Breast epithelium (tissue), 4 donors: Measurements from ENCODE around the gene CDK3. TPM values are rescaled to one million over a fixed set of nuclear protein-coding genes. Genes with fewer than 3 reads are reported as not detected.
"Not testable (repeated sequence)": the region's sequence is repeated elsewhere in the genome, so short reads cannot be mapped to it uniquely, and the experiment has no call there.

Source experiments
- DNase-seq, 2 donors: peaks; one replicate each; pipeline ENCODE4 v3.0.0-alpha.2; 2019; ENCODE audit warnings: low spot score in 2 of 2
- H3K27ac ChIP-seq, 2 donors: fragments of 200-600 bp; sonication (generic) in 1 of 2; one replicate each; pipeline ENCODE4 v1.5.1; 2016 to 2019; ENCODE audit warnings: mild to moderate bottlenecking in 1 of 2
- H3K27me3 ChIP-seq, 2 donors: fragments of 200-600 bp; sonication (generic) in 1 of 2; one replicate each; pipeline versions ENCODE4 v1.5.1 to v1.6.0; 2017 to 2019; ENCODE audit warnings: control low read depth in 1 of 2, mild to moderate bottlenecking in 1 of 2
- H3K36me3 ChIP-seq: fragments of 200-600 bp; one replicate; pipeline ENCODE4 v1.5.1; 2019
- H3K4me1 ChIP-seq, 2 donors: fragments of 200-600 bp; sonication (generic); one replicate each; pipeline ENCODE4 v1.5.1; 2016 to 2019; ENCODE audit warnings: control low read depth in 1 of 2
- H3K4me3 ChIP-seq, 3 donors: fragments of 200-600 bp; sonication (generic); 1 replicate in 2 of 3; 2 replicates in 1 of 3; pipeline ENCODE4 v1.5.1; 2016 to 2019; ENCODE audit warnings: mild to moderate bottlenecking in 3 of 3, moderate library complexity in 2 of 3
- H3K9me3 ChIP-seq, 2 donors: fragments of 200-600 bp; sonication (generic) in 1 of 2; one replicate each; pipeline ENCODE4 v1.5.1; 2016 to 2019; ENCODE audit warnings: control low read depth in 1 of 2
- POLR2A ChIP-seq: fragments of 450-650 bp; IDR thresholded peaks from one replicate; pipeline ENCODE4 v1.6.1; 2016; ENCODE audit warnings: antibody characterized with exemption, mild to moderate bottlenecking, moderate library complexity
- POLR2AphosphoS5 ChIP-seq, 3 donors: sonication (generic); formaldehyde crosslinking; IDR thresholded peaks; one replicate each; pipeline ENCODE4 v1.6.1; 2017; ENCODE audit warnings: antibody characterized with exemption in 3 of 3
- intact Hi-C: fragments of 100-400 bp; cut with DNase I; formaldehyde crosslinking; loops from one replicate; pipeline ENCODE4 v1.15.1; 2023; ENCODE audit warnings: low total_unique reads
- total RNA-seq, 3 donors: library from RNA; depleted of rRNA; stranded (reverse); fragments of >200 nt; gene quantifications; one replicate each; pipeline ENCODE4 v1.1.0, GENCODE V29; 2016
- TF ChIP-seq, protein P1 (sequence below), 3 donors: fragments of 450-650 bp; IDR thresholded peaks; one replicate each; pipeline ENCODE4 v1.5.1; 2016 to 2017; ENCODE audit warnings: antibody characterized with exemption in 3 of 3, mild to moderate bottlenecking in 3 of 3, moderate library complexity in 3 of 3

Gene CDK3
- total RNA-seq, 3 donors from 2014 or later, result 6.6 to 13.0 (median 9.5) TPM

DNA sequence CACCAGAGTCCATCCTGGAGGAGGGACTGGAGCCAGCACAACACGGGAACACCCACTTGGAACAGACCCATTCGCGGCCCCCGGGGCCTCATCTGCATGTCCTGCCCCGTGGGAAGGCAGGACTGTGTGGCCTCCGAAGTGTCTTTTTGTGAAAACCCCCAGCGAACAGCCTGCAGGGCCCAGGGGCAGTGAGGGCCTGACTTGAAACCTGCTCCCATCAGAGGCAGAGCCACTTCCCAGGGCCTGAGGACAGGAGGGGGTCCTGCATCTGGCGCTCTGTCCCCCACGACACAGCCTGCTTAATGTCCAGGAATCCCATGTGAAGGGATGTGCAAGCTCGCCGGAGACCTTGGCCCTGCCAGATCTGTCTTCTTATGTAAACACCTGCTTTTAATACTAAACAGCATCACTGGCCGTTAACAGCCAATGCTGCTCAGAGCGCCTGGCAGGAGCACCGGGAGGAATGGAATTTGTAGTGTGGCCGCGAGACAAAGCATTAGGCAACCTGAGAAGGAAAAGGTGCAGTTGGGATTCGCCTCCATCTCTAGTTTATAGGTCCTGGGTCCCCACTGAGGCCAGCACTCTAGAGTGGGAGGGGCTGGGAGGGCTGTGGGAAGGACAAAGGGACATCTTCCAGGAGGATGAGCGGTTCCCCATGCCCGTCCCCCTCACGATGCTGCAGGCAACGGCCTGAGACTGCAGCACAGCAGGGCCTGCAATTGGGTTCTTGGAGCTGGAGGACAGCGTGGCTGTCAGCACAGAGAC, 36.0 kb downstream of the CDK3 start:
- no peak for DNase-seq
- Histone ChIP-seq H3K9me3 (no peaks in the 10 kb centered on the region), H3K4me1 (no peaks in the 10 kb centered on the region), H3K4me3 (no peak overlapping the region), H3K27ac (no peak overlapping the region), H3K36me3 (peaks cover 14% of the 10 kb centered on the region), H3K27me3 (no peaks in the 10 kb centered on the region)
- intact Hi-C loops, result no loop called here
- TF ChIP-seq, protein P1, sequence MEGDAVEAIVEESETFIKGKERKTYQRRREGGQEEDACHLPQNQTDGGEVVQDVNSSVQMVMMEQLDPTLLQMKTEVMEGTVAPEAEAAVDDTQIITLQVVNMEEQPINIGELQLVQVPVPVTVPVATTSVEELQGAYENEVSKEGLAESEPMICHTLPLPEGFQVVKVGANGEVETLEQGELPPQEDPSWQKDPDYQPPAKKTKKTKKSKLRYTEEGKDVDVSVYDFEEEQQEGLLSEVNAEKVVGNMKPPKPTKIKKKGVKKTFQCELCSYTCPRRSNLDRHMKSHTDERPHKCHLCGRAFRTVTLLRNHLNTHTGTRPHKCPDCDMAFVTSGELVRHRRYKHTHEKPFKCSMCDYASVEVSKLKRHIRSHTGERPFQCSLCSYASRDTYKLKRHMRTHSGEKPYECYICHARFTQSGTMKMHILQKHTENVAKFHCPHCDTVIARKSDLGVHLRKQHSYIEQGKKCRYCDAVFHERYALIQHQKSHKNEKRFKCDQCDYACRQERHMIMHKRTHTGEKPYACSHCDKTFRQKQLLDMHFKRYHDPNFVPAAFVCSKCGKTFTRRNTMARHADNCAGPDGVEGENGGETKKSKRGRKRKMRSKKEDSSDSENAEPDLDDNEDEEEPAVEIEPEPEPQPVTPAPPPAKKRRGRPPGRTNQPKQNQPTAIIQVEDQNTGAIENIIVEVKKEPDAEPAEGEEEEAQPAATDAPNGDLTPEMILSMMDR (IDR thresholded peaks at IDR 0.05), result no peak
- no peak for TF ChIP-seq POLR2A
- no peak for TF ChIP-seq POLR2AphosphoS5 (IDR thresholded peaks at IDR 0.05)

DNA sequence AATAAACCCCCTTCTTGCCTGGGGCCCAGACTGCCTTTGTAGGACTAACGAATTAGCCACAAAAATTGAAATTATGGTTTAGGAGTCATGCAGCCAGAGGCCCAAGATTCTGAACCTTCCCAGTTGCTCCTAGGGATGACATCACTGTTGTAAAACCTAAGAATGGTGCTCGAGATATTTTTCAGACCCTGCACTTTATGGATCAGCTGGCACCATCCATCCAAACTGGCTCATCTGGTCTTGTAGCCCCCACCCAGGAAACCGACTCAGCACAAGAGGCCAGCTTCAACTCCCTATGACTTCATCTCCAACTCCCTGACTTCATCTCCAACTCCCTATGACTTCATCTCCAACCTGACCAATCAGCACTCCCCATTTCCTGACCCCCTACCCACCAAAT, 37.4 kb downstream of the CDK3 start:
- Histone ChIP-seq H3K4me3 (no peak overlapping the region), H3K36me3 (peaks cover 16% of the 10 kb centered on the region)
- intact Hi-C loops, result no loop called here

DNA sequence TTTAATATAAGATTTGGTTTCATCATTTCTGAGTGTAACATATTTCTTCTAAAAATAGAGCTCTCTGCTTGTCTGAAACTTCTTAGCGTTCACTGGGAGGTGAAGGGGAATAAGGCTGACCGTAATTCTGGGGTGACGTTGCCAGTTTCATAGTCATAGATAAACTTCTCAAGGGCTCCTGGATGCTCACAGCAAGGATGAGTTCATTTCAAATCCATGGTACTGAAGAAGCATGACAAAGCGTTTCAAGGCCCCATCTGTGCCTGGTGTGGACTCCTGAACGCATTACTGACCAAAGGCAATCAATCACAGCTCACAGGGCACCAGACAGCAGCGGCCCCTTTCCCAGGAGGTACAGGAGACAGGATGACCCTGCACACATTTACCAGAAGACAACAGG, 38.5 kb downstream of the CDK3 start:
- intact Hi-C loops, result no loop called here
- H3K9me3 ChIP-seq, result no peaks in the 10 kb centered on the region
- H3K4me1 ChIP-seq, result no peaks in the 10 kb centered on the region
- H3K4me3 ChIP-seq, result no peak overlapping the region
- no peak for DNase-seq
- no peaks in the 10 kb centered on the region for H3K27me3 ChIP-seq
- no peak overlapping the region for H3K27ac ChIP-seq
- H3K36me3 ChIP-seq, result peaks cover 20% of the 10 kb centered on the region
- TF ChIP-seq POLR2A (no peak), POLR2AphosphoS5 (IDR thresholded peaks at IDR 0.05) (no peak)
- TF ChIP-seq, protein P1 (IDR thresholded peaks at IDR 0.05), result no peak

More for the DNA sequence above, 37.4 kb downstream of the CDK3 start:
- H3K27ac ChIP-seq, result no peak overlapping the region
- TF ChIP-seq, protein P1 (IDR thresholded peaks at IDR 0.05), result no peak
- TF ChIP-seq POLR2AphosphoS5 (IDR thresholded peaks at IDR 0.05) (no peak), POLR2A (no peak)
- H3K27me3 ChIP-seq, result no peaks in the 10 kb centered on the region
- H3K4me1 ChIP-seq, result no peaks in the 10 kb centered on the region
- no peaks in the 10 kb centered on the region for H3K9me3 ChIP-seq
- DNase-seq, result no peak

DNA sequence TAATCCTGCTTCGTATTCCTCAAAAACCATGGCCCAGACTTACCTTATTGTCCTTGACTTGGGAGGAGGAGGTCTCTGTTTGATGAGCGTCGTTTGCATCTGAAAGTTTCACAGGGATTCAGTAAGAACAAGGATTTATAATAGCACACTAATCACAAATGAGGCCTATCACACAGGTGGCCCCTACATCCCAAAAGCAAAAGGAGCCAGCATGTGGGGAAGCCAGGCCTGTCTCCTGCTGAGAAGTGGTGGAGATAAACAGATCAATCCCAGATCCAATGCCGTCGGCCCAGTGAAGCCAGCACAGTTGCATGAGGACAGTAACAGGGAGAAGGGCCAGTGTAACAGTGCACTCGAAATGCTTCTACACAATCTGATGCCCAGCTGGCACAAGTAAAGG, 39.7 kb downstream of the CDK3 start:
- DNase-seq, result no peak
- H3K27me3 ChIP-seq, result no peaks in the 10 kb centered on the region
- TF ChIP-seq, protein P1 (IDR thresholded peaks at IDR 0.05), result no peak
- TF ChIP-seq POLR2AphosphoS5 (IDR thresholded peaks at IDR 0.05), result no peak
- TF ChIP-seq POLR2A, result no peak
- peaks cover 20% of the 10 kb centered on the region for H3K36me3 ChIP-seq
- H3K27ac ChIP-seq, result no peak overlapping the region
- no peaks in the 10 kb centered on the region for H3K4me1 ChIP-seq
- intact Hi-C loops, result no loop called here
- H3K9me3 ChIP-seq, result no peaks in the 10 kb centered on the region
- H3K4me3 ChIP-seq, result no peak overlapping the region

DNA sequence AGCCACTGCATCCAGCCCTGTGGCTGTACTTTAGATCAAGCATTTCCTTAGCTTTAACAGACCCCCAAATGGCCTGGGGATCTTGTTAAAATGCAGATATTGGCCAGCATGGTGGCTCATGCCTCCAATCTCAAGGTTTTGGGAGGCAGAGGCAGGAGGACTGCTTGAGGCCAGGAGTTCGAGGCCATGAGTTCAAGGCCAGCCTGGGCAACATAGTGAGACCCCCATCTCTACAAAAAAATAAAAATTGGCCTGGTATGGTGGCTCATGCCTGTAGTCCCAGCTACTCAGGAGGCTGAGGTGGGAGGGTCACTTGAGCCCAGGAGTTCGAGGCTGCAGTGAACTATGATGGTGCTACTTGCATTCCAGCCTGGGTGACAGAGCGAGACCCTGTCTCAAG, 42.2 kb downstream of the CDK3 start:
- H3K27ac ChIP-seq, H3K9me3 ChIP-seq, H3K4me3 ChIP-seq, H3K4me1 ChIP-seq, intact Hi-C loops, H3K27me3 ChIP-seq, DNase-seq: not testable (repeated sequence)
- peaks cover 21% of the 10 kb centered on the region for H3K36me3 ChIP-seq

DNA sequence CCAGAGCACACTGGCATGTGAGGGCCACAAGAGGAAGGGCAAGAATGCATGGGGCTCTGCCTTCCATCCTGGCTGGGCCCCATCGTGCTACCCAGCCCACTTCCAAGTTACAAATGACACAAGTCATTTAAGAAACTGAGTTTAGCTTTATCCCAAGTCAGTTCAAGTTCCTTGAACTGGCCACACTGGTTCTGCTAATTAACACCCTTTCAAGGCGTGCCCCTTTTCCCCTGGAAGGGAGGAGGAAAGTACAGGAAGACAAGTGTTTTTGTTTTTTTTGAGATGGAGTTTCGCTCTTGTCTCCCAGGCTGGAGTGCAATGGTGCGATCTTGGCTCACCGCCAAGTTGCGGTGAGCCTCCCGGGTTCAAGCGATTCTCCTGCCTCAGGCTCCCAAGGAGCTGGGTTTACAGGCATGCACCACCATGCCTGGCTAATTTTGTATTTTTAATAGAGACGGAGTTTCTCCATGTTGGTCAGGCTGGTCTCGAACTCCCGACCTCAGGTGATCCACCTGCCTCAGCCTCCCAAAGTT, 43.9 kb downstream of the CDK3 start:
- H3K27me3 ChIP-seq, intact Hi-C loops, H3K27ac ChIP-seq, DNase-seq, H3K4me3 ChIP-seq, H3K9me3 ChIP-seq, H3K4me1 ChIP-seq: not testable (repeated sequence)
- peaks cover 27% of the 10 kb centered on the region for H3K36me3 ChIP-seq
